ENCODE results near the gene SORBS1.

DNA sequence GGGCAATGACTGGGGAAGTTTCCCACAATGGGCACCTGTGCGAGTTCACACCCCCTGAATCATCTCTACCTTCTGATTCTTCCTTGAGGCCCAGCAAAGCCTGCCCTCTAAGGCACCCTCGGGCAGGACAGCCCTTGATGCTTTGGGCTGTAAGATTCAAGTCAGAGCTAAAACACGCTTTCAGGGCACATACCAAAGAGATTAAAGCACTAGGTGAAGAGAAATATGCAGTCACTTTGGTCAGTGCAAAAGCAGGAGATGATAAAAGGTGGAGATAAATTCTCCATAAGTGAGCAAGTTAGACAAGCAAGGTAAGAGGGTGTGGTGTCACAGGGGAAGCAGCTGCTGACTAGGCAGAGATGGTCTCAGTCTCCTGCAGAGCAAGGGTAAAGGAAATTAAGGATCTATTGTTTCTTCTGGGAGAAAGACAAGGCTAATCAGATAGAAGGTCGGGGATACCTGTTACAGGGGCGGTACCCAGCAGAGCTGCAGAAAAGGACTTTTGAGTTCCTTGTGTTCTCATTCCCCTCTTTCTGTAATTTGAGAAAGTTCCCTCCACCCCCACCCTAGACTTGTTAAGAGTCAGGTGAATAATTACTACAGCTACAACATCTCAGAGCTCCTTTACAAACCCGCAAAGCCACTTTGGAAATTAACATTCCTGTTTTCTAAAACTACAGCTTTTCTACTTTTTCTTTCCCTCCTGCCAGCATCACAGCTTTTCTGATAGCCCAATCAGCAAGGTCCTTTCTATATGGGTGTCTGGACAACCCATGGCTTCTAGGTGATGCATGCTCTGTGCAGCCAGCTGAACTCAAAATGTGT is 296.7 kb downstream of the SORBS1 start:
- TF ChIP-seq, protein P1, sequence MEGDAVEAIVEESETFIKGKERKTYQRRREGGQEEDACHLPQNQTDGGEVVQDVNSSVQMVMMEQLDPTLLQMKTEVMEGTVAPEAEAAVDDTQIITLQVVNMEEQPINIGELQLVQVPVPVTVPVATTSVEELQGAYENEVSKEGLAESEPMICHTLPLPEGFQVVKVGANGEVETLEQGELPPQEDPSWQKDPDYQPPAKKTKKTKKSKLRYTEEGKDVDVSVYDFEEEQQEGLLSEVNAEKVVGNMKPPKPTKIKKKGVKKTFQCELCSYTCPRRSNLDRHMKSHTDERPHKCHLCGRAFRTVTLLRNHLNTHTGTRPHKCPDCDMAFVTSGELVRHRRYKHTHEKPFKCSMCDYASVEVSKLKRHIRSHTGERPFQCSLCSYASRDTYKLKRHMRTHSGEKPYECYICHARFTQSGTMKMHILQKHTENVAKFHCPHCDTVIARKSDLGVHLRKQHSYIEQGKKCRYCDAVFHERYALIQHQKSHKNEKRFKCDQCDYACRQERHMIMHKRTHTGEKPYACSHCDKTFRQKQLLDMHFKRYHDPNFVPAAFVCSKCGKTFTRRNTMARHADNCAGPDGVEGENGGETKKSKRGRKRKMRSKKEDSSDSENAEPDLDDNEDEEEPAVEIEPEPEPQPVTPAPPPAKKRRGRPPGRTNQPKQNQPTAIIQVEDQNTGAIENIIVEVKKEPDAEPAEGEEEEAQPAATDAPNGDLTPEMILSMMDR (IDR thresholded peaks at IDR 0.05; ENCODE audit: poor library complexity, severe bottlenecking), result no peak
- TF ChIP-seq POLR2AphosphoS5 (IDR thresholded peaks at IDR 0.05), result no peak
- TF ChIP-seq, protein P2, sequence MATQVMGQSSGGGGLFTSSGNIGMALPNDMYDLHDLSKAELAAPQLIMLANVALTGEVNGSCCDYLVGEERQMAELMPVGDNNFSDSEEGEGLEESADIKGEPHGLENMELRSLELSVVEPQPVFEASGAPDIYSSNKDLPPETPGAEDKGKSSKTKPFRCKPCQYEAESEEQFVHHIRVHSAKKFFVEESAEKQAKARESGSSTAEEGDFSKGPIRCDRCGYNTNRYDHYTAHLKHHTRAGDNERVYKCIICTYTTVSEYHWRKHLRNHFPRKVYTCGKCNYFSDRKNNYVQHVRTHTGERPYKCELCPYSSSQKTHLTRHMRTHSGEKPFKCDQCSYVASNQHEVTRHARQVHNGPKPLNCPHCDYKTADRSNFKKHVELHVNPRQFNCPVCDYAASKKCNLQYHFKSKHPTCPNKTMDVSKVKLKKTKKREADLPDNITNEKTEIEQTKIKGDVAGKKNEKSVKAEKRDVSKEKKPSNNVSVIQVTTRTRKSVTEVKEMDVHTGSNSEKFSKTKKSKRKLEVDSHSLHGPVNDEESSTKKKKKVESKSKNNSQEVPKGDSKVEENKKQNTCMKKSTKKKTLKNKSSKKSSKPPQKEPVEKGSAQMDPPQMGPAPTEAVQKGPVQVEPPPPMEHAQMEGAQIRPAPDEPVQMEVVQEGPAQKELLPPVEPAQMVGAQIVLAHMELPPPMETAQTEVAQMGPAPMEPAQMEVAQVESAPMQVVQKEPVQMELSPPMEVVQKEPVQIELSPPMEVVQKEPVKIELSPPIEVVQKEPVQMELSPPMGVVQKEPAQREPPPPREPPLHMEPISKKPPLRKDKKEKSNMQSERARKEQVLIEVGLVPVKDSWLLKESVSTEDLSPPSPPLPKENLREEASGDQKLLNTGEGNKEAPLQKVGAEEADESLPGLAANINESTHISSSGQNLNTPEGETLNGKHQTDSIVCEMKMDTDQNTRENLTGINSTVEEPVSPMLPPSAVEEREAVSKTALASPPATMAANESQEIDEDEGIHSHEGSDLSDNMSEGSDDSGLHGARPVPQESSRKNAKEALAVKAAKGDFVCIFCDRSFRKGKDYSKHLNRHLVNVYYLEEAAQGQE (IDR thresholded peaks at IDR 0.05; ENCODE audit: borderline replicate concordance), result no peak
- TF ChIP-seq MXI1 (conservative IDR thresholded peaks at IDR 0.05; ENCODE audit: poor library complexity, severe bottlenecking), result no peak
- TF ChIP-seq EZH2 (IDR thresholded peaks at IDR 0.05; ENCODE audit: borderline replicate concordance, insufficient read depth, low read length, poor library complexity, severe bottlenecking), result no peak
- no peak for TF ChIP-seq RAD21 (conservative IDR thresholded peaks at IDR 0.05)
- TF ChIP-seq TAF1 (IDR thresholded peaks at IDR 0.05; ENCODE audit: low read depth), result no peak
- TF ChIP-seq SMC3 (conservative IDR thresholded peaks at IDR 0.05; ENCODE audit: poor library complexity), result no peak
- no peak for TF ChIP-seq EP300 (conservative IDR thresholded peaks at IDR 0.05; ENCODE audit: poor library complexity, severe bottlenecking)

Measured in neural cell (in vitro differentiated cells).